WTC11 (cell line): ENCODE data around the gene GNG2.

Source experiments
- CDX4 ChIP-seq: fragments of 250-450 bp; sonication (Bioruptor Pico); IDR thresholded peaks from 2 replicates; pipeline ENCODE4 v1.9.0; 2021; ENCODE audit warnings: moderate library complexity, mild to moderate bottlenecking, inconsistent platforms, borderline replicate concordance
- CREB1 ChIP-seq: sonication (generic); formaldehyde crosslinking; IDR thresholded peaks from 2 replicates; pipeline ENCODE4 v1.8.0; 2023; ENCODE audit warnings: mild to moderate bottlenecking, missing genetic modification reagents
- ESRRA ChIP-seq: sonication (generic); formaldehyde crosslinking; IDR thresholded peaks from 2 replicates; pipeline ENCODE4 v1.8.1; 2022; ENCODE audit warnings: mild to moderate bottlenecking, missing genetic modification reagents, borderline replicate concordance
- MAX ChIP-seq: sonication (generic); formaldehyde crosslinking; IDR thresholded peaks from 2 replicates; pipeline ENCODE4 v1.8.0; 2022; ENCODE audit warnings: mild to moderate bottlenecking, missing genetic modification reagents
- NR3C1 ChIP-seq: sonication (generic); formaldehyde crosslinking; conservative IDR thresholded peaks from 2 replicates; pipeline ENCODE4 v1.8.1; 2023; ENCODE audit warnings: low read depth, mild to moderate bottlenecking, missing genetic modification reagents
- PREB ChIP-seq: sonication (generic); formaldehyde crosslinking; IDR thresholded peaks from 2 replicates; pipeline ENCODE4 v1.8.1; 2022; ENCODE audit warnings: mild to moderate bottlenecking, missing genetic modification reagents, moderate library complexity, borderline replicate concordance
- ZBTB21 ChIP-seq: sonication (generic); formaldehyde crosslinking; IDR thresholded peaks from 2 replicates; pipeline ENCODE4 v1.8.1; 2023; ENCODE audit warnings: mild to moderate bottlenecking, missing genetic modification reagents, borderline replicate concordance
- ZNF138 ChIP-seq: sonication (generic); formaldehyde crosslinking; conservative IDR thresholded peaks from 2 replicates; pipeline ENCODE4 v1.8.1; 2022; ENCODE audit warnings: mild to moderate bottlenecking, moderate library complexity, missing genetic modification reagents
- TF ChIP-seq, protein P1 (sequence below): sonication (generic); formaldehyde crosslinking; IDR thresholded peaks from 2 replicates; pipeline ENCODE4 v1.8.0; 2022; ENCODE audit warnings: mild to moderate bottlenecking, missing genetic modification reagents
- TF ChIP-seq, protein P2 (sequence below): sonication (generic); formaldehyde crosslinking; IDR thresholded peaks from 2 replicates; pipeline ENCODE4 v1.8.0; 2022; ENCODE audit warnings: missing genetic modification reagents
- TF ChIP-seq, protein P3 (sequence below): fragments of 200-600 bp; IDR thresholded peaks from 2 replicates; pipeline ENCODE4 v1.8.0; 2022; ENCODE audit warnings: antibody characterized with exemption

DNA sequence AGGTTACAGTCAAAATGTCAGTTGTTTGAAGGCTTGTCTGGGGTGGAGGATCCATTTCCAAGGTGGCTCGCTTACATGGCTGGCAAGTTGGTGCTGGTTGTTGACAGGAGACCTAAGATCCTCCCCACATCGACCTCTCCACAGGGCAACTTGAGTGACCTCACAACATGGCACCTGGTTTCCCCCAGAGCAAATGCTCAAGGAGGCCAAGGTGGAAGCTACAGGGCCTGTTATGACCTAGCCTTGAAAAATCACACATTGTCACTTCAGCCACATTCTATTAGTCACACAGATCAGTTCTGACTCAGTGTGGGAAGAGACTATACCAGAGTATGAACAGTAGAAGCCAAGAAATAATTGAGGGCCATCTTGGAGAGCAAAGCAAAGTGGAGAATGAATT lies 11.3 kb upstream of the GNG2 start:
- TF ChIP-seq, protein P1, sequence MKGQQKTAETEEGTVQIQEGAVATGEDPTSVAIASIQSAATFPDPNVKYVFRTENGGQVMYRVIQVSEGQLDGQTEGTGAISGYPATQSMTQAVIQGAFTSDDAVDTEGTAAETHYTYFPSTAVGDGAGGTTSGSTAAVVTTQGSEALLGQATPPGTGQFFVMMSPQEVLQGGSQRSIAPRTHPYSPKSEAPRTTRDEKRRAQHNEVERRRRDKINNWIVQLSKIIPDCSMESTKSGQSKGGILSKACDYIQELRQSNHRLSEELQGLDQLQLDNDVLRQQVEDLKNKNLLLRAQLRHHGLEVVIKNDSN (CRISPR knock-in tag) = no peak
- TF ChIP-seq, protein P2, sequence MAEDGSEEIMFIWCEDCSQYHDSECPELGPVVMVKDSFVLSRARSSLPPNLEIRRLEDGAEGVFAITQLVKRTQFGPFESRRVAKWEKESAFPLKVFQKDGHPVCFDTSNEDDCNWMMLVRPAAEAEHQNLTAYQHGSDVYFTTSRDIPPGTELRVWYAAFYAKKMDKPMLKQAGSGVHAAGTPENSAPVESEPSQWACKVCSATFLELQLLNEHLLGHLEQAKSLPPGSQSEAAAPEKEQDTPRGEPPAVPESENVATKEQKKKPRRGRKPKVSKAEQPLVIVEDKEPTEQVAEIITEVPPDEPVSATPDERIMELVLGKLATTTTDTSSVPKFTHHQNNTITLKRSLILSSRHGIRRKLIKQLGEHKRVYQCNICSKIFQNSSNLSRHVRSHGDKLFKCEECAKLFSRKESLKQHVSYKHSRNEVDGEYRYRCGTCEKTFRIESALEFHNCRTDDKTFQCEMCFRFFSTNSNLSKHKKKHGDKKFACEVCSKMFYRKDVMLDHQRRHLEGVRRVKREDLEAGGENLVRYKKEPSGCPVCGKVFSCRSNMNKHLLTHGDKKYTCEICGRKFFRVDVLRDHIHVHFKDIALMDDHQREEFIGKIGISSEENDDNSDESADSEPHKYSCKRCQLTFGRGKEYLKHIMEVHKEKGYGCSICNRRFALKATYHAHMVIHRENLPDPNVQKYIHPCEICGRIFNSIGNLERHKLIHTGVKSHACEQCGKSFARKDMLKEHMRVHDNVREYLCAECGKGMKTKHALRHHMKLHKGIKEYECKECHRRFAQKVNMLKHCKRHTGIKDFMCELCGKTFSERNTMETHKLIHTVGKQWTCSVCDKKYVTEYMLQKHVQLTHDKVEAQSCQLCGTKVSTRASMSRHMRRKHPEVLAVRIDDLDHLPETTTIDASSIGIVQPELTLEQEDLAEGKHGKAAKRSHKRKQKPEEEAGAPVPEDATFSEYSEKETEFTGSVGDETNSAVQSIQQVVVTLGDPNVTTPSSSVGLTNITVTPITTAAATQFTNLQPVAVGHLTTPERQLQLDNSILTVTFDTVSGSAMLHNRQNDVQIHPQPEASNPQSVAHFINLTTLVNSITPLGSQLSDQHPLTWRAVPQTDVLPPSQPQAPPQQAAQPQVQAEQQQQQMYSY (CRISPR knock-in tag) = no peak
- TF ChIP-seq CDX4 (CRISPR knock-in tag) = no peak
- TF ChIP-seq NR3C1 = no peak
- TF ChIP-seq PREB = no peak
- TF ChIP-seq, protein P3, sequence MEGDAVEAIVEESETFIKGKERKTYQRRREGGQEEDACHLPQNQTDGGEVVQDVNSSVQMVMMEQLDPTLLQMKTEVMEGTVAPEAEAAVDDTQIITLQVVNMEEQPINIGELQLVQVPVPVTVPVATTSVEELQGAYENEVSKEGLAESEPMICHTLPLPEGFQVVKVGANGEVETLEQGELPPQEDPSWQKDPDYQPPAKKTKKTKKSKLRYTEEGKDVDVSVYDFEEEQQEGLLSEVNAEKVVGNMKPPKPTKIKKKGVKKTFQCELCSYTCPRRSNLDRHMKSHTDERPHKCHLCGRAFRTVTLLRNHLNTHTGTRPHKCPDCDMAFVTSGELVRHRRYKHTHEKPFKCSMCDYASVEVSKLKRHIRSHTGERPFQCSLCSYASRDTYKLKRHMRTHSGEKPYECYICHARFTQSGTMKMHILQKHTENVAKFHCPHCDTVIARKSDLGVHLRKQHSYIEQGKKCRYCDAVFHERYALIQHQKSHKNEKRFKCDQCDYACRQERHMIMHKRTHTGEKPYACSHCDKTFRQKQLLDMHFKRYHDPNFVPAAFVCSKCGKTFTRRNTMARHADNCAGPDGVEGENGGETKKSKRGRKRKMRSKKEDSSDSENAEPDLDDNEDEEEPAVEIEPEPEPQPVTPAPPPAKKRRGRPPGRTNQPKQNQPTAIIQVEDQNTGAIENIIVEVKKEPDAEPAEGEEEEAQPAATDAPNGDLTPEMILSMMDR = no peak
- TF ChIP-seq MAX = no peak
- TF ChIP-seq ZBTB21 (CRISPR knock-in tag) = no peak
- TF ChIP-seq ESRRA = no peak
- TF ChIP-seq CREB1 (CRISPR knock-in tag) = no peak
- TF ChIP-seq ZNF138 (CRISPR knock-in tag) = no peak
